ENCODE data around the gene SOHLH1. TPM values are rescaled to one million over a fixed set of nuclear protein-coding genes. Genes with fewer than 3 reads are reported as not detected.
"Not testable (repeated sequence)": the region's sequence is repeated elsewhere in the genome, so short reads cannot be mapped to it uniquely, and the experiment has no call there.

Gene SOHLH1
- total RNA-seq, 4 donors from 2014 or later, result not detected

DNA sequence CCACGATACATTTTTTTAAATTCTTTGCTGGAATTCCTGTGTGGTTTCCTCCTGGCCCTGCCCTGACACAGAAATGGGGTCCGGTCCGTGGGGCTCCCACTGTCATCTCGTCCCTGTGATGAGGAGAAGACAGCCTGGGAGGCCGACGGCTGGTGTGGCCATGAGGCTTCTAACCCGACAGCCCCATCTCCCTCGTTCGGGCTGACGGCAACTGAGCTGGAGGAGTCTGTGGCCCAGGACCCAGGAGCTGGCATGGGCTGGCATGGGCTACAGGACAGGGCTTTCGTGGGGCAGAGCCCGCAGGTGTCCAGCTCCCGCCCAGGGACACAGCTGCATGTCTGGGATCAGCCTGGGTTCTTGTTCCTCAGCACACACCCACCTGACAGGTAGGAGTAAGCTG, 22.4 kb downstream of the SOHLH1 start:
- Histone ChIP-seq H3K27ac (no peak overlapping the region), H3K9me3 (no peaks in the 10 kb centered on the region), H3K4me1 (no peaks in the 10 kb centered on the region), H3K36me3 (no peaks in the 10 kb centered on the region), H3K27me3 (no peaks in the 10 kb centered on the region), H3K4me3 (replicated peaks in 1 of 3) (no peak overlapping the region)
- intact Hi-C loops (cut with DNase I), result no loop called here
- DNase-seq, result no peak
- TF ChIP-seq, protein P1, sequence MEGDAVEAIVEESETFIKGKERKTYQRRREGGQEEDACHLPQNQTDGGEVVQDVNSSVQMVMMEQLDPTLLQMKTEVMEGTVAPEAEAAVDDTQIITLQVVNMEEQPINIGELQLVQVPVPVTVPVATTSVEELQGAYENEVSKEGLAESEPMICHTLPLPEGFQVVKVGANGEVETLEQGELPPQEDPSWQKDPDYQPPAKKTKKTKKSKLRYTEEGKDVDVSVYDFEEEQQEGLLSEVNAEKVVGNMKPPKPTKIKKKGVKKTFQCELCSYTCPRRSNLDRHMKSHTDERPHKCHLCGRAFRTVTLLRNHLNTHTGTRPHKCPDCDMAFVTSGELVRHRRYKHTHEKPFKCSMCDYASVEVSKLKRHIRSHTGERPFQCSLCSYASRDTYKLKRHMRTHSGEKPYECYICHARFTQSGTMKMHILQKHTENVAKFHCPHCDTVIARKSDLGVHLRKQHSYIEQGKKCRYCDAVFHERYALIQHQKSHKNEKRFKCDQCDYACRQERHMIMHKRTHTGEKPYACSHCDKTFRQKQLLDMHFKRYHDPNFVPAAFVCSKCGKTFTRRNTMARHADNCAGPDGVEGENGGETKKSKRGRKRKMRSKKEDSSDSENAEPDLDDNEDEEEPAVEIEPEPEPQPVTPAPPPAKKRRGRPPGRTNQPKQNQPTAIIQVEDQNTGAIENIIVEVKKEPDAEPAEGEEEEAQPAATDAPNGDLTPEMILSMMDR (IDR thresholded peaks at IDR 0.05), result no peak
- no peak for TF ChIP-seq POLR2A (IDR thresholded peaks at IDR 0.05)
- 83% methylated on average over 7 of the region's 13 CpGs for WGBS, 2 donors

GRCh38 chr9:135674977-135675376, 24.3 kb downstream of the SOHLH1 start:
- no peaks in the 10 kb centered on the region for H3K36me3 ChIP-seq
- 66 to 76% methylated on average over 10 of the region's 10 CpGs for WGBS, 2 donors
- no peak for DNase-seq
- intact Hi-C loops (cut with DNase I), result no loop called here
- H3K9me3 ChIP-seq, result no peaks in the 10 kb centered on the region
- H3K27me3 ChIP-seq, result no peaks in the 10 kb centered on the region
- no peaks in the 10 kb centered on the region for H3K4me1 ChIP-seq
- TF ChIP-seq, protein P1 (IDR thresholded peaks at IDR 0.05), result no peak
- no peak for TF ChIP-seq POLR2A (IDR thresholded peaks at IDR 0.05)
- H3K4me3 ChIP-seq (replicated peaks in 1 of 3), result no peak overlapping the region
- H3K27ac ChIP-seq, result no peak overlapping the region

DNA sequence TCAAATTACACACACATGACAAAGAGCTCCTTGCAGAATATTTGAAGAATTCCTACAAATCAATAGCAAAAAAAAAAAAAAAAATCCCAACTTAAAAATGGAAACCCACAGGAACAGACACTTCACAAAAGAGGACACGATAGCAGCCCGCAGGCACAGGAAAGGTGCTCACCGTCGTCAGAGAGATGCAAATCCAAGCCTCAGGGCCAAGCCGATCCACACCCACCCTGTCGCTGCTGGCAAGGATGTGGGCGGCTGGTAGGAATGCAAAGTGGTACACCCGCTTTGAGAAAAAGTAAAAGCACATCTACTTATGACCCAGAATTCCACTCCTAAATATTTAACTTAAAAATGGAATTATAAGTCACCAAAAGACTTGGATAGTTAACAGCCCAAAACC, 25.3 kb downstream of the SOHLH1 start:
- TF ChIP-seq, protein P1 (IDR thresholded peaks at IDR 0.05), result no peak
- no peak for TF ChIP-seq POLR2A (IDR thresholded peaks at IDR 0.05)
- Histone ChIP-seq H3K4me1 (no peaks in the 10 kb centered on the region), H3K9me3 (no peaks in the 10 kb centered on the region), H3K36me3 (no peaks in the 10 kb centered on the region), H3K27ac (no peak overlapping the region), H3K4me3 (replicated peaks in 1 of 3) (no peak overlapping the region), H3K27me3 (no peaks in the 10 kb centered on the region)
- no peak for DNase-seq
- intact Hi-C loops (cut with DNase I), result no loop called here
- 78 to 82% methylated on average over 8 of the region's 8 CpGs for WGBS, 2 donors

- H3K27ac ChIP-seq; H3K36me3 ChIP-seq; H3K27me3 ChIP-seq; DNase-seq; H3K4me3 ChIP-seq (replicated peaks in 1 of 3); intact Hi-C loops (cut with DNase I); H3K4me1 ChIP-seq; H3K9me3 ChIP-seq: not testable (repeated sequence)
- 88 to 89% methylated on average over 7 of the region's 7 CpGs for WGBS, 2 donors
These were observed 26.5 kb downstream of the SOHLH1 start for GRCh38 chr9:135672786-135673185.

DNA sequence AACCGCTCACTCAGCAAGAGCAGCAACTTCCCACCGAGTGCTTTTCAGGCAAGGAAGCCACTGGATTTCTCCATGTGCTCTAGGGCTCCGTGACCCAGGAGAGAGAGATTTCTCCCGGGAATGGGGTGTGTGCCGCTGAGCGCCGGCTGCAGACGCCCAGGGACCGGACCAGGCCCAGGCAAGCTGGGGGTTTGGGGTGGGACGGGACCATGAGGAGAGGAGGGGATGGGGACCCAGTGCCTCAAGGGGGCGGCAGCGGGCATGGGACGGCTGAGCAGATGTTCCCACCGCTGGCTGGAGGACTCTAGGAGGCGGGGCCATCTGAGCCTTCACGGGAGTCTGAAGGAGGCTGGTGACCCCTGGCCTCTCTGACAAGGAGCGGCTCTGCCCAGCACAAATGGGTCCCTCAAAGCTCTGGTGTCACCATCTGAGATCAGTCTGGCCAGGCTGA, 27.7 kb downstream of the SOHLH1 start:
- intact Hi-C loops (cut with DNase I), result no loop called here
- H3K27me3 ChIP-seq, result no peaks in the 10 kb centered on the region
- H3K27ac ChIP-seq, result no peak overlapping the region
- no peaks in the 10 kb centered on the region for H3K9me3 ChIP-seq
- no peak for DNase-seq
- H3K4me1 ChIP-seq, result no peaks in the 10 kb centered on the region
- H3K36me3 ChIP-seq, result no peaks in the 10 kb centered on the region
- no peak overlapping the region for H3K4me3 ChIP-seq (replicated peaks in 1 of 3)
- WGBS, 2 donors, result 40 to 58% methylated on average over 13 to 14 of the region's 17 CpGs
- no peak for TF ChIP-seq POLR2A (IDR thresholded peaks at IDR 0.05)
- TF ChIP-seq, protein P1 (IDR thresholded peaks at IDR 0.05), result no peak
